HEK293T (cell line): ENCODE results near the gene MPO.

Experiments
- NFRKB ChIP-seq: fragments of 450-650 bp; IDR thresholded peaks from 2 replicates; pipeline ENCODE4 v1.6.1; 2016; ENCODE audit warnings: mild to moderate bottlenecking, moderate library complexity
- TARDBP ChIP-seq: fragments of 450-650 bp; IDR thresholded peaks from 2 replicates; pipeline ENCODE4 v1.6.1; 2016

DNA sequence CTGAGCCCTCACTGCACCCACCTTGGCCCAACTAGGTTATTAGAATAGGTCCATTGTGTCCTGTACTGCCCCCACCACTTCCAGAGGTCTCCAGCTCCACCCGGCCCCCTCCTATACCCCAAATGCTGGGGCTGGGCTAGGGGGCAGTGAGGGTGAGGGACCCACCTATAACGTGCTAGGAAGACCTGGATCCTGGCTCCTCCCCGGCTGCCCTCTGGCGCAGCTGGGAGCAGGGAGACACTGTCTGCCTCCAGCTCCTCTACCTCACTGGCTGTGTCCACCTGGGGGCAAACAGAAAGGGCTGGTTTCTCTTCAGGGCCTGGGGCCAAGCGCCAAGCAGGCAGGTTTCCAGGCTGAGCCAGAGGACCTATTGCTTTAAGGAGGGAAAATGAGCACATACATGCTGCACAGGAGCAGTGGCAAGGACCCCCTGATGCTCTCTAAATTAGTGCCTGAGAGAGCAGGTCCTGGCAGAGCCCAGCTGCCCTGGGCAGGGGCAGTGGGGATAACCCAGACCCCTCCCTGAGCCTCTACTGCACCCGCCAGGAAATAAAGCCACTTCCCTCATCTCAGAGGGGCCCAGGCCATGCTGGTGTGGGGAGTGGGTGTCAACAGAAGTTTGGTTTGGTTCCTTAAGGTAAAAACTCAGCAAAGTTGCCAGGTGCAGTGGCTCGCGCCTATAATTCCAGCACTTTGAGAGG lies 35.7 kb upstream of the MPO start:
- TF ChIP-seq NFRKB (no peak), TARDBP (no peak)
